GM12878 (cell line): ENCODE data around the gene CDK2. TPM values are rescaled to one million over a fixed set of nuclear protein-coding genes. Genes with fewer than 3 reads are reported as not detected.

Source experiments
- ATAC-seq: fragments of 200-7000 bp; cut with Tn5 transposase; 3 replicates; pipeline ENCODE4 v1.9.1; 2020; ENCODE audit warnings: mild to moderate bottlenecking, moderate library complexity
- BruUV-seq: library from RNA; stranded (reverse); fragments of 400-500 nt; replicated peaks from 2 replicates; lab custom pipeline; 2021; lab: Mats Ljungman, UMichigan
- CTCF ChIA-PET: fragments of 300-600 bp; sonication (Branson Sonifier 250); formaldehyde crosslinking; extraction: SDS; loops from one replicate; lab custom pipeline; 2021; ENCODE audit warnings: inconsistent platforms; lab: Yijun Ruan, JAX
- POLR2A ChIA-PET: fragments of 350-600 bp; formaldehyde crosslinking; extraction: SDS; loops from one replicate; lab custom pipeline; 2021; ENCODE audit warnings: inconsistent platforms; lab: Charles Lee
- RAD21 ChIA-PET: fragments of 300-600 bp; sonication (Branson Sonifier 250); formaldehyde crosslinking; loops from one replicate; lab custom pipeline; 2023; ENCODE audit warnings: antibody characterized with exemption; ENCODE audit not compliant: unreplicated experiment; lab: Charles Lee
- SMC1A ChIA-PET: fragments of 300-600 bp; sonication (Branson Sonifier 250); formaldehyde crosslinking; loops from one replicate; lab custom pipeline; 2023; ENCODE audit not compliant: unreplicated experiment, uncharacterized antibody; lab: Charles Lee
- DNase-seq: peaks from one replicate; pipeline ENCODE4 v3.0.0-alpha.2; 2011; ENCODE audit warnings: low read depth, low spot score
- FAIRE-seq: peaks from 3 replicates; lab custom pipeline; 2011; peaks lifted over from hg19 to GRCh38; lab: Jason Lieb, UNC
- H2AFZ ChIP-seq: 2 replicates; pipeline ENCODE4 v1.6.0; 2011; ENCODE audit warnings: low read depth, low read length, control low read depth; ENCODE audit not compliant: control insufficient read depth
- H3K27ac ChIP-seq: 2 replicates; pipeline ENCODE4 v1.5.1; 2011; ENCODE audit warnings: control low read depth; ENCODE audit not compliant: control insufficient read depth, insufficient read depth
- H3K27me3 ChIP-seq, 2 experiments: replicated peaks in 1 of 2; 2 replicates each; pipeline versions ENCODE4 v1.6.0 to v1.6.1; 2011; ENCODE audit warnings: low read length in 1 of 2; ENCODE audit not compliant: control insufficient read depth in 2 of 2, insufficient read depth in 2 of 2
- H3K36me3 ChIP-seq, 2 experiments: 2 replicates each; pipeline ENCODE4 v1.5.1; 2011; ENCODE audit warnings: low read length in 1 of 2; ENCODE audit not compliant: control insufficient read depth in 2 of 2, insufficient read depth in 2 of 2
- H3K4me1 ChIP-seq: 2 replicates; pipeline ENCODE4 v1.6.1; 2011; ENCODE audit warnings: mild to moderate bottlenecking, low read length, moderate library complexity, mixed read lengths; ENCODE audit not compliant: control insufficient read depth, insufficient read depth
- H3K4me2 ChIP-seq: 2 replicates; pipeline ENCODE4 v1.6.0; 2011; ENCODE audit warnings: control low read depth; ENCODE audit not compliant: control insufficient read depth, insufficient read depth
- H3K4me3 ChIP-seq: fragments of 200-600 bp; sonication (generic); 2 replicates; pipeline ENCODE4 v1.5.1; 2016
- H3K79me2 ChIP-seq: 2 replicates; pipeline ENCODE4 v1.6.0; 2011; ENCODE audit warnings: low read length; ENCODE audit not compliant: control insufficient read depth, insufficient read depth
- H3K9ac ChIP-seq: 2 replicates; pipeline ENCODE4 v1.8.0; 2011; ENCODE audit warnings: low read length, control low read depth, mixed read lengths; ENCODE audit not compliant: control insufficient read depth, insufficient read depth
- H3K9me3 ChIP-seq: replicated peaks from 3 replicates; pipeline ENCODE4 v1.5.1; 2011; ENCODE audit warnings: mild to moderate bottlenecking, low read length; ENCODE audit not compliant: control insufficient read depth, insufficient read depth
- H4K20me1 ChIP-seq: 2 replicates; pipeline ENCODE4 v1.6.0; 2011; ENCODE audit not compliant: control insufficient read depth, insufficient read depth
- ZBTB40 ChIP-seq: fragments of 450-650 bp; IDR thresholded peaks from 2 replicates; pipeline ENCODE4 v1.6.1; 2016; ENCODE audit warnings: mild to moderate bottlenecking, moderate library complexity, borderline replicate concordance
- ZNF384 ChIP-seq: IDR thresholded peaks from 2 replicates; pipeline ENCODE4 v1.6.1; 2012; ENCODE audit warnings: low read depth, mild to moderate bottlenecking, low read length, improper control_type of control experiment, borderline replicate concordance
- WGBS: methylation state at CpG from one replicate; pipeline ENCODE4 v1.1.6; 2016; ENCODE audit warnings: low lambda C conversion rate; ENCODE audit not compliant: insufficient replicate concordance, insufficient coverage; ENCODE audit errors: missing lambda C conversion rate; 5-methylcytosine and 5-hydroxymethylcytosine counted together
- in situ Hi-C: fragments of 300-500 bp; cut with MboI; formaldehyde crosslinking; loops from 9 replicates; pipeline ENCODE4 v1.14.3; 2018; ENCODE audit warnings: mixed read lengths
- intact Hi-C: fragments of 100-400 bp; cut with micrococcal nuclease; formaldehyde crosslinking; loops from one replicate; pipeline ENCODE4 v1.14.2; 2022; ENCODE audit not compliant: unreplicated experiment
- polyA plus RNA-seq, 11 experiments: library from polyadenylated mRNA; depleted of rRNA in 4 of 11; unstranded in 6 of 11; stranded (reverse) in 5 of 11; fragments of >200 nt; fragmentation: Nextera tagmentation in 4 of 11; fragmentation: Illumina TruSeq in 1 of 11; extraction: Ambion mirVana in 4 of 11; extraction: Trizol in 1 of 11; gene quantifications; 1 replicate in 1 of 11; 2 replicates in 10 of 11; pipeline versions ENCODE4 v1.2.1 to v1.2.3, GENCODE V29; 2011 to 2016; ENCODE audit warnings: inconsistent platforms in 2 of 11, missing spikeins in 2 of 11, low read depth in 1 of 11
- total RNA-seq, 4 experiments: library from RNA; depleted of rRNA in 3 of 4; stranded (reverse); fragments of >200 nt in 3 of 4; fragmentation: Illumina TruSeq in 1 of 4; extraction: Trizol in 1 of 4; gene quantifications; 2 replicates each; pipeline versions ENCODE4 v1.2.1 to v1.2.3, GENCODE V29; 2013 to 2021

The CDK2 gene
- total and polyA plus RNA-seq, 10 of the 15 experiments (the other 5 are each of a cell fraction or from before 2014, with no cell fraction given): 13.1 to 138 (median 82.2) TPM

GRCh38 chr12:55983232-55983842 lies 16.7 kb downstream of the CDK2 start:
- peak overlapping the region; percentile 38; the same call in 1 of the 2 replicates for H3K27ac ChIP-seq
- intact Hi-C loops (no loop called here), in situ Hi-C loops (no loop called here)
- RAD21 ChIA-PET: interaction anchor here (0.6 to 6.4 kb wide), 9 partner anchors 9 to 245 kb away, joined by 3 to 56 read pairs (median 6); partner anchors contain the start of genes RAB5B and SUOX
- no peaks in the 10 kb centered on the region for H3K27me3 ChIP-seq
- no peak overlapping the region for H2AFZ ChIP-seq
- CTCF ChIA-PET: interaction anchor here (0.6 to 4.2 kb wide), 12 partner anchors 8 to 1206 kb away, joined by 3 to 45 read pairs (median 6); partner anchors contain the start of genes RAB5B and SUOX
- DNase-seq: no peak
- no peaks in the 10 kb centered on the region for H4K20me1 ChIP-seq
- WGBS: 99% methylated on average over 3 of the region's 4 CpGs
- H3K9me3 ChIP-seq: no peaks in the 10 kb centered on the region
- ATAC-seq: peak; percentile 57
- no peak overlapping the region for H3K4me3 ChIP-seq
- peaks cover 0 to 14% of the 10 kb centered on the region in 2 experiments; a peak in 3 of 4 replicates for H3K36me3 ChIP-seq
- no peak overlapping the region for H3K9ac ChIP-seq
- TF ChIP-seq ZBTB40 (no peak), ZNF384 (peak; percentile 47; the same call in 1 of the 2 replicates)
- FAIRE-seq: no peak
- H3K79me2 ChIP-seq: peaks cover 2% of the 10 kb centered on the region
- H3K4me1 ChIP-seq: peaks cover 16% of the 10 kb centered on the region
- no TSS peak for BruUV-seq
- SMC1A ChIA-PET: interaction anchor here (0.7 to 3.0 kb wide), 14 partner anchors 9 to 254 kb away, joined by 3 to 37 read pairs (median 5); partner anchors contain the start of genes RAB5B and SUOX
- POLR2A ChIA-PET: interaction anchor here (0.6 to 5.6 kb wide), 11 partner anchors 9 to 645 kb away, joined by 3 to 85 read pairs (median 5); partner anchors contain the start of genes DGKA, PYM1, RAB5B and SUOX
- H3K4me2 ChIP-seq: no peak overlapping the region
